H9 (cell line): ENCODE data around the gene RCAN1. TPM values are rescaled to one million over a fixed set of nuclear protein-coding genes. Genes with fewer than 3 reads are reported as not detected.

Experiments
- DNase-seq: peaks from one replicate; pipeline ENCODE4 v3.0.0-alpha.2; 2017
- H2AFZ ChIP-seq: one replicate; pipeline ENCODE4 v1.6.1; 2013; ENCODE audit warnings: mild to moderate bottlenecking, low read length, control low read depth, moderate library complexity
- H2AK5ac ChIP-seq: 2 replicates; pipeline ENCODE4 v1.6.1; 2013; ENCODE audit warnings: low read length, control low read depth, mixed read lengths; ENCODE audit not compliant: insufficient read length
- H2BK120ac ChIP-seq: one replicate; pipeline ENCODE4 v1.6.1; 2013; ENCODE audit warnings: low read depth, mild to moderate bottlenecking, low read length, control low read depth, inconsistent platforms; ENCODE audit not compliant: poor library complexity, severe bottlenecking
- H2BK12ac ChIP-seq: 2 replicates; pipeline ENCODE4 v1.6.1; 2013; ENCODE audit warnings: low read length, control low read depth, mixed read lengths, low read depth; ENCODE audit not compliant: insufficient read length
- H2BK15ac ChIP-seq: 2 replicates; pipeline ENCODE4 v1.6.1; 2013; ENCODE audit warnings: low read depth, low read length, control low read depth
- H2BK20ac ChIP-seq: one replicate; pipeline ENCODE4 v1.6.1; 2013; ENCODE audit warnings: low read depth, mild to moderate bottlenecking, low read length, control low read depth, inconsistent platforms; ENCODE audit not compliant: poor library complexity, severe bottlenecking
- H2BK5ac ChIP-seq: 2 replicates; pipeline ENCODE4 v1.6.1; 2013; ENCODE audit warnings: low read length, control low read depth, mixed read lengths; ENCODE audit not compliant: insufficient read length
- H3K14ac ChIP-seq: 2 replicates; pipeline ENCODE4 v1.6.1; 2013; ENCODE audit warnings: low read length, control low read depth; ENCODE audit not compliant: insufficient read depth
- H3K18ac ChIP-seq: 2 replicates; pipeline ENCODE4 v1.6.1; 2013; ENCODE audit warnings: low read depth, mild to moderate bottlenecking, mixed read lengths, low read length, control low read depth; ENCODE audit not compliant: insufficient read length
- H3K23ac ChIP-seq: 2 replicates; pipeline ENCODE4 v1.6.1; 2013; ENCODE audit warnings: low read length, control low read depth, mixed read lengths, low read depth; ENCODE audit not compliant: insufficient read length
- H3K23me2 ChIP-seq: 2 replicates; pipeline ENCODE4 v1.6.1; 2013; ENCODE audit warnings: low read depth, mild to moderate bottlenecking, mixed read lengths, low read length, control low read depth; ENCODE audit not compliant: insufficient read length, poor library complexity, severe bottlenecking
- H3K27ac ChIP-seq: 2 replicates; pipeline ENCODE4 v1.5.1; 2013; ENCODE audit warnings: low read length, control low read depth, mixed read lengths, low read depth; ENCODE audit not compliant: insufficient read length
- H3K27me3 ChIP-seq: 2 replicates; pipeline ENCODE4 v1.6.1; 2013; ENCODE audit warnings: low read length, control low read depth, inconsistent platforms; ENCODE audit not compliant: insufficient read depth
- H3K4ac ChIP-seq: 2 replicates; pipeline ENCODE4 v1.6.1; 2013; ENCODE audit warnings: low read depth, mild to moderate bottlenecking, control low read depth, inconsistent platforms, low read length, moderate library complexity
- H3K4me1 ChIP-seq: 2 replicates; pipeline ENCODE4 v1.6.1; 2013; ENCODE audit warnings: low read length, control low read depth, inconsistent platforms; ENCODE audit not compliant: insufficient read depth
- H3K4me2 ChIP-seq: 2 replicates; pipeline ENCODE4 v1.6.1; 2013; ENCODE audit warnings: low read length, control low read depth, mixed read lengths; ENCODE audit not compliant: insufficient read length, insufficient read depth
- H3K56ac ChIP-seq: 2 replicates; pipeline ENCODE4 v1.6.1; 2013; ENCODE audit warnings: low read depth, mild to moderate bottlenecking, mixed read lengths, low read length, control low read depth; ENCODE audit not compliant: insufficient read length
- H3K79me1 ChIP-seq: 2 replicates; pipeline ENCODE4 v1.6.1; 2013; ENCODE audit warnings: low read depth, mild to moderate bottlenecking, moderate library complexity, low read length, control low read depth, inconsistent platforms; ENCODE audit not compliant: insufficient read depth, poor library complexity, severe bottlenecking
- H3K79me2 ChIP-seq: 2 replicates; pipeline ENCODE4 v1.6.1; 2013; ENCODE audit warnings: low read length, control low read depth, inconsistent platforms; ENCODE audit not compliant: insufficient read depth
- H3K9ac ChIP-seq: 2 replicates; pipeline ENCODE4 v1.6.1; 2013; ENCODE audit warnings: low read length, control low read depth, mixed read lengths; ENCODE audit not compliant: insufficient read length; ENCODE audit errors: extremely low read depth
- H3K9me3 ChIP-seq: one replicate; pipeline ENCODE4 v1.6.1; 2013; ENCODE audit warnings: low read depth, low read length, inconsistent platforms; ENCODE audit not compliant: control insufficient read depth
- H3T11ph ChIP-seq: one replicate; pipeline ENCODE4 v1.6.1; 2013; ENCODE audit warnings: mild to moderate bottlenecking, low read length, control low read depth, inconsistent platforms
- H4K20me1 ChIP-seq: one replicate; pipeline ENCODE4 v1.6.1; 2013; ENCODE audit not compliant: control insufficient read depth, insufficient read length, insufficient read depth
- H4K5ac ChIP-seq: 2 replicates; pipeline ENCODE4 v1.6.1; 2013; ENCODE audit warnings: low read depth, mild to moderate bottlenecking, mixed read lengths, low read length, control low read depth; ENCODE audit not compliant: insufficient read length
- H4K8ac ChIP-seq: replicated peaks from 2 replicates; pipeline ENCODE4 v1.6.1; 2013; ENCODE audit warnings: low read length, control low read depth, mixed read lengths, low read depth; ENCODE audit not compliant: insufficient read length
- H4K91ac ChIP-seq: 2 replicates; pipeline ENCODE4 v1.6.1; 2013; ENCODE audit warnings: low read depth, mild to moderate bottlenecking, moderate library complexity, mixed read lengths, low read length, control low read depth; ENCODE audit not compliant: insufficient read length
- H3K27ac Mint-ChIP-seq, 3 experiments: 2 replicates in 2 of 3; 3 replicates in 1 of 3; pipeline ENCODE4 v1.8.0; 2020 to 2021; ENCODE audit warnings: mixed read lengths in 3 of 3, mild to moderate bottlenecking in 1 of 3, moderate library complexity in 1 of 3
- H3K27me3 Mint-ChIP-seq: 2 replicates; pipeline ENCODE4 v1.8.0; 2021; ENCODE audit warnings: low read depth, mild to moderate bottlenecking, moderate library complexity, mixed read lengths
- H3K36me3 Mint-ChIP-seq, 3 experiments: 2 replicates in 2 of 3; 3 replicates in 1 of 3; pipeline ENCODE4 v1.8.0; 2020 to 2021; ENCODE audit warnings: low read depth in 3 of 3, mixed read lengths in 3 of 3; ENCODE audit not compliant: insufficient read depth in 1 of 3
- H3K4me1 Mint-ChIP-seq, 2 experiments: 2 replicates each; pipeline ENCODE4 v1.8.0; 2020; ENCODE audit warnings: mixed read lengths in 2 of 2
- H3K4me3 Mint-ChIP-seq, 2 experiments: 2 replicates in 1 of 2; 3 replicates in 1 of 2; pipeline ENCODE4 v1.8.0; 2020 to 2021; ENCODE audit warnings: mild to moderate bottlenecking in 2 of 2, mixed read lengths in 2 of 2, moderate library complexity in 1 of 2
- H3K9me3 Mint-ChIP-seq, 2 experiments: 2 replicates in 1 of 2; 3 replicates in 1 of 2; pipeline ENCODE4 v1.8.0; 2020; ENCODE audit warnings: mild to moderate bottlenecking in 2 of 2, mixed read lengths in 2 of 2, moderate library complexity in 1 of 2
- CTCF ChIP-seq: fragments of 200-600 bp; sonication (generic); conservative IDR thresholded peaks from 3 replicates; pipeline ENCODE4 v1.8.0; 2021; ENCODE audit warnings: antibody characterized with exemption, mild to moderate bottlenecking
- whole genome bisulfite sequencing: extraction: QIAGEN DNeasy Blood & Tissue Kit; methylation state at CpG from one replicate; pipeline ENCODE4 v1.1.7; 2013; ENCODE audit warnings: missing lambda C conversion rate, low lambda C conversion rate, mixed read lengths; ENCODE audit not compliant: insufficient read length; ENCODE audit errors: extremely low coverage; 5-methylcytosine and 5-hydroxymethylcytosine counted together
- total RNA-seq: library from RNA; stranded (reverse); gene quantifications from 2 replicates; pipeline ENCODE4 v1.2.1, GENCODE V29; 2021

Gene RCAN1
- total RNA-seq, 1 experiment from 2014 or later = 7.0 TPM

GRCh38 chr21:34647555-34647954, 32.6 kb upstream of the RCAN1 start:
- Histone ChIP-seq H3K14ac (no peak overlapping the region), H2AK5ac (no peak overlapping the region), H3K9ac (no peak overlapping the region), H3K4me2 (no peak overlapping the region), H3K27ac (no peak overlapping the region), H3K4me1 (no peaks in the 10 kb centered on the region), H3K23me2 (no peaks in the 10 kb centered on the region), H2BK15ac (no peak overlapping the region), H3K18ac (no peak overlapping the region), H2BK120ac (no peak overlapping the region), H2BK20ac (no peak overlapping the region), H3K27me3 (no peaks in the 10 kb centered on the region), H3K9me3 (no peaks in the 10 kb centered on the region), H4K20me1 (no peaks in the 10 kb centered on the region), H2BK12ac (no peak overlapping the region), H2AFZ (no peak overlapping the region), H4K91ac (no peak overlapping the region), H4K5ac (no peak overlapping the region), H3K79me2 (no peaks in the 10 kb centered on the region), H3T11ph (no peak overlapping the region), H4K8ac (no peak overlapping the region), H2BK5ac (no peak overlapping the region), H3K4ac (no peak overlapping the region), H3K79me1 (no peaks in the 10 kb centered on the region), H3K56ac (no peak overlapping the region), H3K23ac (no peak overlapping the region)
- Mint-ChIP-seq H3K4me1 (peaks cover 2 to 3% of the 10 kb centered on the region in 2 experiments; a peak in 1 of 4 replicates), H3K9me3 (peaks cover 0 to 4% of the 10 kb centered on the region in 2 experiments; a peak in 3 of 5 replicates), H3K27ac (peak overlapping the region in 1 of 3 experiments; percentile 60; a peak in 1 of 7 replicates), H3K4me3 (no peak overlapping the region), H3K36me3 (peaks cover 0 to 3% (median 0%) of the 10 kb centered on the region in 3 experiments; a peak in 1 of 7 replicates), H3K27me3 (peaks cover 8% of the 10 kb centered on the region)
- WGBS = no CpG with 5 or more reads among the region's 6 CpGs
- DNase-seq = no peak
- no peak for TF ChIP-seq CTCF
